ENCODE measurements around the gene GEMIN7. TPM values are rescaled to one million over a fixed set of nuclear protein-coding genes. Genes with fewer than 3 reads are reported as not detected.
"Not testable (repeated sequence)": the region's sequence is repeated elsewhere in the genome, so short reads cannot be mapped to it uniquely, and the experiment has no call there.

Gene GEMIN7
- total and polyA plus RNA-seq, 2 of the 4 experiments (the other 2 are of a cell fraction), result 27.2 to 53.0 TPM

DNA sequence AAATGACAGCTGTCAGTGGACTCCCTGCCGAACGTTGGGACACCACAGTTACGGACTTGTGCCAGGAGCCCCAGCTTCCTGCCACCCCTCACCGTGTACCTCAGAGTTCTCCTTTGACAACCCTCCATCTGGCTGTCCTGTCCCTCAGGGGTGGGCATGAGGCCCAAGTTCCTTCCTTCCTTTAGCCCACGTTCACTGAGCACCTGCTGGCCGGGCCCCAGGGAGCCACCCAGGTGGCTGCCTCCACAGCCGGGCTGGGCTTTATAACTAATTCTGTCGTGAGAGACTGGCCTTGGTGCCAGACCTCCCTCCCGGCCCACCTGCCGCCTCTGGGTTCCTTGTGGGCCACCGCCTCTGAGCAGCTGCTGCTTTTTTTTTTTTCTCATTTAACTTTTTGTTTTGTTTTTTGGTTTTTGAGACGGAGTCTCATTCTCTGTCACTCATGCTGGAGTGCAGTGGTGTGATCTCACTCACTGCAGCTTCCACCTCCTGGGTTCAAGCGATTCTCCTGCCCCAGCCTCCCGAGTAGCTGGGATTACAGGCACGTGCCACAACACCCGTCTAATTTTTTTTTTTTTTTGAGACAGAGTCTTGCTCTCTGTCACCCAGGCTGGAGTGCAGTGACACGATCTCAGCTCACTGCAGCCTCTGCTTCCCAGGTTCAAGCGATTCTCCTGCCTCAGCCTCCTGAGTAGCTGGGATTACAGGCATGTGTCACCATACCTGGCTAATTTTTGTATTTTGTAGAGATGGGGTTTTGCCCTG is 39.7 kb downstream of the GEMIN7 start:
- H4K91ac ChIP-seq (ENCODE audit: insufficient read depth, low read depth, low read length); H3K36me3 ChIP-seq (ENCODE audit: control insufficient read depth, insufficient read depth, low read length); dilution Hi-C loops (cut with HindIII; ENCODE audit: low sequenced_read_pairs, unreplicated experiment); CTCF ChIA-PET; H3K18ac ChIP-seq (ENCODE audit: low read depth, low read length); DNase-seq; H3K4me3 ChIP-seq (ENCODE audit: insufficient read depth, low read depth, low read length); H2BK5ac ChIP-seq (ENCODE audit: low read depth, low read length, poor library complexity, severe bottlenecking); ATAC-seq (ENCODE audit: low read depth); BruUV-seq (replicated peaks); H3K56ac ChIP-seq (ENCODE audit: extremely low read depth, insufficient read depth, low read length); H3K14ac ChIP-seq (replicated peaks; ENCODE audit: low read depth, low read length); H3K27me3 ChIP-seq (ENCODE audit: control insufficient read depth, insufficient read depth, low read length); H4K8ac ChIP-seq (ENCODE audit: low read depth in 2 of 2, low read length in 2 of 2); H3K4me2 ChIP-seq (ENCODE audit: low read depth, low read length); H3K9ac ChIP-seq (ENCODE audit: low read depth, low read length); H2BK20ac ChIP-seq (ENCODE audit: low read depth, low read length); POLR2A ChIA-PET (ENCODE audit: unreplicated experiment); H2AK9ac ChIP-seq (replicated peaks; ENCODE audit: low read depth, low read length, poor library complexity); in situ Hi-C loops (cut with MboI; ENCODE audit: low sequenced_read_pairs); H3K4ac ChIP-seq (ENCODE audit: low read depth, low read length); H2AK5ac ChIP-seq (ENCODE audit: low read depth, low read length); intact Hi-C loops (cut with micrococcal nuclease); H2AFZ ChIP-seq (replicated peaks; ENCODE audit: low read length, poor library complexity); H3K4me1 ChIP-seq (ENCODE audit: control insufficient read depth, insufficient read depth, low read length); H3K9me3 ChIP-seq (ENCODE audit: control insufficient read depth, insufficient read depth, low read length); H3K27ac ChIP-seq (ENCODE audit: insufficient read depth, low read length); H2BK120ac ChIP-seq (ENCODE audit: low read depth, low read length); H3K23ac ChIP-seq (ENCODE audit: low read depth, low read length); H4K5ac ChIP-seq (ENCODE audit: low read depth, low read length); H2BK15ac ChIP-seq (ENCODE audit: low read depth, low read length): not testable (repeated sequence)
- 94% methylated on average over 3 of the region's 18 CpGs; no CpG with 5 or more reads in 1 of the 2 experiments for WGBS, 2 experiments (ENCODE audit: extremely low coverage in 2 of 2, insufficient read length in 1 of 2)
- peaks cover 23% of the 10 kb centered on the region for H3K9me1 ChIP-seq (ENCODE audit: insufficient read depth, low read length)
- peaks cover 38 to 92% of the 10 kb centered on the region in 2 experiments for H3K79me1 ChIP-seq (ENCODE audit: low read depth in 1 of 2, low read length in 2 of 2)
- peaks cover 88% of the 10 kb centered on the region for H4K20me1 ChIP-seq (ENCODE audit: insufficient read depth, low read length)
